GM12878 (cell line): ENCODE results near the gene STRA8. TPM values are rescaled to one million over a fixed set of nuclear protein-coding genes. Genes with fewer than 3 reads are reported as not detected.
A peak's percentile ranks its signal among the peaks of the same experiment; 100 is the strongest.

Experiments used
- LARP7 ChIP-seq: fragments of 450-650 bp; IDR thresholded peaks from 2 replicates; pipeline ENCODE4 v1.6.1; 2017; ENCODE audit warnings: mild to moderate bottlenecking
- polyA plus RNA-seq, 11 experiments: library from polyadenylated mRNA; depleted of rRNA in 4 of 11; unstranded in 6 of 11; stranded (reverse) in 5 of 11; fragments of >200 nt; fragmentation: Nextera tagmentation in 4 of 11; fragmentation: Illumina TruSeq in 1 of 11; extraction: Ambion mirVana in 4 of 11; extraction: Trizol in 1 of 11; gene quantifications; 1 replicate in 1 of 11; 2 replicates in 10 of 11; pipeline versions ENCODE4 v1.2.1 to v1.2.3, GENCODE V29; 2011 to 2016; ENCODE audit warnings: inconsistent platforms in 2 of 11, missing spikeins in 2 of 11, low read depth in 1 of 11
- total RNA-seq, 4 experiments: library from RNA; depleted of rRNA in 3 of 4; stranded (reverse); fragments of >200 nt in 3 of 4; fragmentation: Illumina TruSeq in 1 of 4; extraction: Trizol in 1 of 4; gene quantifications; 2 replicates each; pipeline versions ENCODE4 v1.2.1 to v1.2.3, GENCODE V29; 2013 to 2021
- TF ChIP-seq, protein P1 (sequence below): fragments of 450-650 bp; IDR thresholded peaks from 2 replicates; pipeline ENCODE4 v1.6.1; 2017; ENCODE audit warnings: mild to moderate bottlenecking, moderate library complexity
- TF ChIP-seq, protein P2 (sequence below): IDR thresholded peaks from 2 replicates; pipeline ENCODE4 v1.6.1; 2011; ENCODE audit warnings: low read depth, low read length, improper control_type of control experiment, borderline replicate concordance
- TF ChIP-seq, protein P3 (sequence below): fragments of 450-650 bp; conservative IDR thresholded peaks from 2 replicates; pipeline ENCODE4 v1.6.1; 2017; ENCODE audit warnings: mild to moderate bottlenecking, moderate library complexity
- TF ChIP-seq, protein P4 (sequence below): fragments of 450-650 bp; IDR thresholded peaks from 2 replicates; pipeline ENCODE4 v1.6.1; 2016; ENCODE audit warnings: mild to moderate bottlenecking

The STRA8 gene
- total and polyA plus RNA-seq, 10 of the 15 experiments (the other 5 are each of a cell fraction or from before 2014, with no cell fraction given), result 0.15 TPM; not detected in 9

GRCh38 chr7:135208102-135208793, 25.4 kb upstream of the STRA8 start (continued):
- TF ChIP-seq, protein P1, sequence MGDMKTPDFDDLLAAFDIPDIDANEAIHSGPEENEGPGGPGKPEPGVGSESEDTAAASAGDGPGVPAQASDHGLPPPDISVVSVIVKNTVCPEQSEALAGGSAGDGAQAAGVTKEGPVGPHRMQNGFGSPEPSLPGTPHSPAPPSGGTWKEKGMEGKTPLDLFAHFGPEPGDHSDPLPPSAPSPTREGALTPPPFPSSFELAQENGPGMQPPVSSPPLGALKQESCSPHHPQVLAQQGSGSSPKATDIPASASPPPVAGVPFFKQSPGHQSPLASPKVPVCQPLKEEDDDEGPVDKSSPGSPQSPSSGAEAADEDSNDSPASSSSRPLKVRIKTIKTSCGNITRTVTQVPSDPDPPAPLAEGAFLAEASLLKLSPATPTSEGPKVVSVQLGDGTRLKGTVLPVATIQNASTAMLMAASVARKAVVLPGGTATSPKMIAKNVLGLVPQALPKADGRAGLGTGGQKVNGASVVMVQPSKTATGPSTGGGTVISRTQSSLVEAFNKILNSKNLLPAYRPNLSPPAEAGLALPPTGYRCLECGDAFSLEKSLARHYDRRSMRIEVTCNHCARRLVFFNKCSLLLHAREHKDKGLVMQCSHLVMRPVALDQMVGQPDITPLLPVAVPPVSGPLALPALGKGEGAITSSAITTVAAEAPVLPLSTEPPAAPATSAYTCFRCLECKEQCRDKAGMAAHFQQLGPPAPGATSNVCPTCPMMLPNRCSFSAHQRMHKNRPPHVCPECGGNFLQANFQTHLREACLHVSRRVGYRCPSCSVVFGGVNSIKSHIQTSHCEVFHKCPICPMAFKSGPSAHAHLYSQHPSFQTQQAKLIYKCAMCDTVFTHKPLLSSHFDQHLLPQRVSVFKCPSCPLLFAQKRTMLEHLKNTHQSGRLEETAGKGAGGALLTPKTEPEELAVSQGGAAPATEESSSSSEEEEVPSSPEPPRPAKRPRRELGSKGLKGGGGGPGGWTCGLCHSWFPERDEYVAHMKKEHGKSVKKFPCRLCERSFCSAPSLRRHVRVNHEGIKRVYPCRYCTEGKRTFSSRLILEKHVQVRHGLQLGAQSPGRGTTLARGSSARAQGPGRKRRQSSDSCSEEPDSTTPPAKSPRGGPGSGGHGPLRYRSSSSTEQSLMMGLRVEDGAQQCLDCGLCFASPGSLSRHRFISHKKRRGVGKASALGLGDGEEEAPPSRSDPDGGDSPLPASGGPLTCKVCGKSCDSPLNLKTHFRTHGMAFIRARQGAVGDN, result peak; percentile 68
- TF ChIP-seq, protein P2, sequence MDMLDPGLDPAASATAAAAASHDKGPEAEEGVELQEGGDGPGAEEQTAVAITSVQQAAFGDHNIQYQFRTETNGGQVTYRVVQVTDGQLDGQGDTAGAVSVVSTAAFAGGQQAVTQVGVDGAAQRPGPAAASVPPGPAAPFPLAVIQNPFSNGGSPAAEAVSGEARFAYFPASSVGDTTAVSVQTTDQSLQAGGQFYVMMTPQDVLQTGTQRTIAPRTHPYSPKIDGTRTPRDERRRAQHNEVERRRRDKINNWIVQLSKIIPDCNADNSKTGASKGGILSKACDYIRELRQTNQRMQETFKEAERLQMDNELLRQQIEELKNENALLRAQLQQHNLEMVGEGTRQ, result peak; percentile 13; the same call in 1 of the 2 replicates
- no peak for TF ChIP-seq LARP7
- TF ChIP-seq, protein P3, sequence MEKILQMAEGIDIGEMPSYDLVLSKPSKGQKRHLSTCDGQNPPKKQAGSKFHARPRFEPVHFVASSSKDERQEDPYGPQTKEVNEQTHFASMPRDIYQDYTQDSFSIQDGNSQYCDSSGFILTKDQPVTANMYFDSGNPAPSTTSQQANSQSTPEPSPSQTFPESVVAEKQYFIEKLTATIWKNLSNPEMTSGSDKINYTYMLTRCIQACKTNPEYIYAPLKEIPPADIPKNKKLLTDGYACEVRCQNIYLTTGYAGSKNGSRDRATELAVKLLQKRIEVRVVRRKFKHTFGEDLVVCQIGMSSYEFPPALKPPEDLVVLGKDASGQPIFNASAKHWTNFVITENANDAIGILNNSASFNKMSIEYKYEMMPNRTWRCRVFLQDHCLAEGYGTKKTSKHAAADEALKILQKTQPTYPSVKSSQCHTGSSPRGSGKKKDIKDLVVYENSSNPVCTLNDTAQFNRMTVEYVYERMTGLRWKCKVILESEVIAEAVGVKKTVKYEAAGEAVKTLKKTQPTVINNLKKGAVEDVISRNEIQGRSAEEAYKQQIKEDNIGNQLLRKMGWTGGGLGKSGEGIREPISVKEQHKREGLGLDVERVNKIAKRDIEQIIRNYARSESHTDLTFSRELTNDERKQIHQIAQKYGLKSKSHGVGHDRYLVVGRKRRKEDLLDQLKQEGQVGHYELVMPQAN, result peak; percentile 13; the same call in 1 of the 2 replicates
- TF ChIP-seq, protein P4, sequence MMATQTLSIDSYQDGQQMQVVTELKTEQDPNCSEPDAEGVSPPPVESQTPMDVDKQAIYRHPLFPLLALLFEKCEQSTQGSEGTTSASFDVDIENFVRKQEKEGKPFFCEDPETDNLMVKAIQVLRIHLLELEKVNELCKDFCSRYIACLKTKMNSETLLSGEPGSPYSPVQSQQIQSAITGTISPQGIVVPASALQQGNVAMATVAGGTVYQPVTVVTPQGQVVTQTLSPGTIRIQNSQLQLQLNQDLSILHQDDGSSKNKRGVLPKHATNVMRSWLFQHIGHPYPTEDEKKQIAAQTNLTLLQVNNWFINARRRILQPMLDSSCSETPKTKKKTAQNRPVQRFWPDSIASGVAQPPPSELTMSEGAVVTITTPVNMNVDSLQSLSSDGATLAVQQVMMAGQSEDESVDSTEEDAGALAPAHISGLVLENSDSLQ, result peak; percentile 92
